HG03439 (cell line): ENCODE data around the gene MYRIP.
"Not testable (repeated sequence)": the region's sequence is repeated elsewhere in the genome, so short reads cannot be mapped to it uniquely, and the experiment has no call there.

ENCODE experiments used
- ATAC-seq: cut with Tn5 transposase; IDR thresholded peaks from one replicate; pipeline ENCODE4 v1.9.1; 2021; ENCODE audit warnings: mild to moderate bottlenecking, moderate library complexity; ENCODE audit not compliant: unreplicated experiment

Gene MYRIP

DNA sequence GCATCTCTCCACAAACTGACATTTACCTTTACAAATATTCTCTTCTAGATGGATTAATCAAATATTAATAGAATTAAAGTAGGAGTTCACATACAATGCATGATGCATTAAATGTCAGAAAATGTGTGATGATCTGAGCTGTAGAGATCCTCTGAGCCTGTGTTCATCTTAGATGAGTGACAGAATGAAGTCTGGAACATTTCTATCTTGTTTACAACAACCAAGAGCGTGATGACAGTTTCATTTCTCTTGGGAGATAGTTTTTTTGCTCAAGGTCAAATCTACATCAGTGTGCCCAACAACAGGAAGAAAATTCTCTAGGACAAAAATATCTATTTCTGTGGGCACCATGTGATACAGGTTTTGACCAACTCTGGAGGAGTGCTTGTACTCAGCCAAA, 211.9 kb downstream of the MYRIP start:
- no peak for ATAC-seq

DNA sequence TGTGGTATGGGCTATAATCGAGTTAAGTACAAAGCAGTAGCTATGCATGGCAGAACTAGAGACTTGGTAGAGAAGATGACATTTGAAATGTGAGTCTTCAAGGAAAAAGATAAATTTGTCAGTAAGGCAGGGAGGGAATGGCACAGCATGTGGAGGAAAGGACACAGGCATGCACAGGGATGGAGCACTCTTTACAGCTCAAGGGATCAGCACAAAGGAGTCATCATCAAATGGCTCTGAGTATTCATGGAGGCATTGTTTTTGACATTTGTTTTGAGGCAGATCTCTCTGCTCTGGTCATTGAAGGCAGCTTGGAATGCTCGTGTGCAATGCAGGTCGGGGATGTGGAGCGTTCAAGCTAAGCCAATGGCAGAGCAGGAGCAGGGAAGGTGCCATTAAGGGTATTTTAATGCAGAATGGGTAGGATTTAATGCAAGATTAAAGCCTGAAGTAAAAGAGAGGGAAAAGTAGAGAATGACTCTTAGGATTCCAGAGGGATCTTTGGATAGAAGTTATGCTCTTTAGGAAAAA, 213.0 kb downstream of the MYRIP start:
- no peak for ATAC-seq

DNA sequence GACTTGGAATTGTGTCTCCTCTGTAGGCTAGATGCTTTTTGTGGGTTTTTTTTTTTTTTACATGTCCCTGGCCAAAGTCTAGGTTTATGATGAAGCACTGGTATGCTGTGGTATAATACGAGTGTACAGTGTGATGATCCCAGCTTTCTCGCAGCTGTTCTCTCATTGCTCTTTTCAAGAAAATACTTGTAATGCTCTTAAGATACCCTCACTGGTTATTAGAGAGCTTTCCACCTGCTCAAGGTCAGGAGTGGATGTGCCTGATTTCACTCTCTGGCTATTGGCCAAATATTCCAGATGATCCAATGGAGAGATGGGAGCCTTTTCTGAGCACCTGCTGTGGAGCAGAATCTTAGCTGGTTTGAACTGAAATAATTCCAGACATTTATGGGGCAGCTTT, 215.1 kb downstream of the MYRIP start:
- no peak for ATAC-seq

DNA sequence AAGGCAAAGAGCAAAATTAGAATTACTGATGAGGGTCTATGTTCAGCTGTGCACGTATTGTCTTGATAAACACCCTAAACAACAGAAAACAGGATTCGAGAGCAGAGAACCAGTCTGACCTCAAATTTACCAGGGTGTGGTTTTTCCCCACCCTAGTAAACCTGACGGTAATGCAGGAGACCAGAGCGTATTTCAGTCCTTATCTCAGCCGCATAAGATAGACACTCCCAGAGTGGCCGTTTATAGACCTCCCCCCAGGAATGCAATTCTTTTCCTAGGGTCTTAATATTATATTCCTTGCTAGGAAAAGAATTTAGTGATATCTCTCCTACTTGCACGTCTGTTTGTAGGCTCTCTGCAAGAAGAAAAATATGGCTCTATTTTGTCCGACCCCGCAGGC, 216.5 kb downstream of the MYRIP start:
- not testable (repeated sequence) for ATAC-seq

DNA sequence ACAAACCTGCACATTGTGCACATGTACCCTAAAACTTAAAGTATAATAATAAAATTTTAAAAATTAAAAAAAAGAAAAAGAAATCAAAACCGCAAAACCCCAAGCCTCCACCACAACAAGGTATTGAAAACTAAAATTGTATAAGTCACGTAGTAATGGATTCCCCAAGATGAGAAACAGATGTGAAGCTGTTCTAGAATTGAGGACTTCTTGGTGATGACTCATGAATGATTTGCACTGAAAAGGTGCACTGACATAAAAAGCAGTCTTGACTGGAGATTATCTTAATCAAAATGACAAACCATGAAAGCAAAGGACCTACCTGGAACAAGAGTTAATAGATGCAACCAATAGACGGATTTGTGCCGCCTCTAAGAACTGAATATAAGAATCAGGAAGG, 225.8 kb downstream of the MYRIP start:
- ATAC-seq = no peak

DNA sequence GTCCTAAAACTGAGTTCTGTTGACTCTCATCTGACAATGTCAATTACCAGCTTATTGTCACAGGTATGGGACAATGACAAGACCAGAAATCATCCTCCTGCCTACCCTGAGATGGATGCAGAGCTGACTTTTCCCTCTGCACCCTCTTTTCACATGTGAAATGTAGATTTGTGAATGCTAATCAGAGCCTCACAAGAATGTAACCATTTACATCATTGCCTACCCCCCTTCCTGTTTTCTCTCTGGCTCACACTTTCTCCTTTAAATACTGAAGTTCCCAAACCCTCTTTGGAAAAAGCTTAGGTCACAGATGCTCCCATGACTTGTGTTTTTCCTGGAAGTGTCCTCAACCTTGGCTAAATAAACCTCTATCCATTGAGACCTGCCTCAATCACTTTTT, 228.2 kb downstream of the MYRIP start:
- ATAC-seq = no peak

DNA sequence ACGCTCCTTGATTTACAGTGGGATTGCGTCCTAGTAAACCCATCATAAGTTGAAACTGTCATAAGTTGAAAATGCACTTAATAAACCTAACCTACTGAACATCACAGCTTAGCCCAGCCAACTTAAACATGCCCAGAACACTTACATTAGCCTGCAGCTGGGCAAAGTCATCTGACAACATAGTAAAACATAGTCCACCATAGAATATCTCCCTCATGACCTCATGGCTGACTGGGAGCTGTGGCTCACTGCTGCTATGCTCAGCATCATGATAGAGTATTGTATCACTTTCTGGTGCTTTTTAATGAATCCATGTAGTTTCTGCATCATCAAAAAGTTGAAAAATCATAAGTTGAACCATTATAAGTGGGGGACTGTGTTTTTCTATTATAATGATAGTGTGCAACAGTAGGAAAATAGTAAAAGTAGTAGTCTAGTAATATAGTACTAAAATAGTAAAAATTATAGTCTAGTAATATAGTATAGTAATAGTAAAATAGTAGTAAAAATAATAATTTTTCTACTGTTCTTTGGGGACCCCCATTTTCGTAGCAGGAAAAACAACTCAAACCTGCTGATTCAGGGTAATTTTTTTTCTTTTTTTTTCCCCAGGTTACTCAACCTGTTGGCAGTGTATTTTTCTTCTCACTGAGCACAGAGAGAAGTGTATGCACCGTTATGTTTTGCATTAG, 233.5 kb downstream of the MYRIP start:
- no peak for ATAC-seq

DNA sequence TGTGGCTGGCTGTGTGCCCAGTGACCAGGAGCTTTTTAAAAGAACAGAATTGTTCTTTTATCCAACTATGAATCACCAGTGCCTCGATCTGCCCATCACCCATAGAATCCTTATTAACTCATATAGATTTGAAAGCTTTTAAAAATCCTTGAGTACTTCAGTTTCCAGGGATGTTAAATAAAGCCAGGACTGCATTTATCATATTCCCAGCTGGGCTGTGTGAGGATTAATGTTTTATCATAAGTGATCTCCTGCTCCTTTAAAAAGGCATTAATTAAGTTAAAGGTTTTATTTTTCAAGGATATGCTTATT, 234.0 kb downstream of the MYRIP start:
- ATAC-seq = no peak

DNA sequence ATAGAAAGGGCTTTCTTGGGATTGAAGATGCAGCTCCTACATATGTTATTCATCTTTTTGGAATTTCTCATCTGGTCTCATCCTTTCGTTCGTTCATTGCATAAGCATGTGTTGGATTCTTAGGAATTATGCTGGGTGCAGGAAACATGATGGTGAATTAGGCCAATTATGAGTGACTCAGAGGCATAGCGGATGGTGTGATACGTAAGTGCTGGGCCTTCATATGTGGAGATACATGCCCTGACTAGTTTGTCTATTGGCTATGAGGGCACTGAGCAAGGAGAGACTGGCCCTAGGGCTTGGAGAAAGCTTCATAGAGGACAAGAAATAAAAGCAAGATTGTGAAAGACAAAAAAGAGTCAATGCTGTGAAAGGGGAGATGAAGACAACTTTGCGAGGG, 235.1 kb downstream of the MYRIP start:
- no peak for ATAC-seq

DNA sequence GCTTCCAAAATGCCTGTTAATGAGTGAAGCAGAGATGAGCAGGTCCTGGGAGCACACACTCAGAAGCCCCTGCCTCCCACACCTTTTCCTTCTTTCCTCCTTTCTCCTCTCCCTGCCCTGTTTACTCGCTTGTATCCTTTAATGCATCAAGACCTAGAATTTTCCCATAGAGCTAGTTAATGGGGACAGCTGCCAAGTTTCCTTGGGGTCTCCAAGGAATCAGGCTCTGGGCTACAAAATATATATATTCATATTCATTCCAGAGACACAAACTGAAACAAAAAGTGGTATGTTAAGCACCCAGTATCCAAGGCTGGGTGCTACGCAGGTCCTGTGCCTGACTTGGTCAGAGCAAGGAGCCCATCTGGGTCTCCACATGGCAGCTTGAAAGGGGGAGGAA, 235.6 kb downstream of the MYRIP start:
- no peak for ATAC-seq

DNA sequence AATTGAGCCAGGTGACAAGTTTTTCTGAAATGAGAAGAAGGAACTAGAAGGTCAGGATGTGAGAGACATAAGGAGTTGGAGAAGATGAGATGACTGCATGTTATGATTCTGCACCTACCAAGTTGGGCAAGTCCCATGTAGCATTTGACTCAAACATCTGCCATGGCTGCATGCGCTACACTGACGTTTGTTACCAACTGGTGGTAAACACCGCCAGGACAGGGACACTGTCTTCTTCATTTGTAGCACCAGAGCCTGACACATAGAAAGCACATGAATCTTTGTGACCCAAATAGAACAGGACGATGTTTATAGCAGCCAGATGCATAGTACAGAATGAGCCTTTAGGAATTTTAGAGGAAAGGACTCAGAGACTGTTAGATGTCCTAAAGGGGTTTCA, 236.7 kb downstream of the MYRIP start:
- no peak for ATAC-seq

DNA sequence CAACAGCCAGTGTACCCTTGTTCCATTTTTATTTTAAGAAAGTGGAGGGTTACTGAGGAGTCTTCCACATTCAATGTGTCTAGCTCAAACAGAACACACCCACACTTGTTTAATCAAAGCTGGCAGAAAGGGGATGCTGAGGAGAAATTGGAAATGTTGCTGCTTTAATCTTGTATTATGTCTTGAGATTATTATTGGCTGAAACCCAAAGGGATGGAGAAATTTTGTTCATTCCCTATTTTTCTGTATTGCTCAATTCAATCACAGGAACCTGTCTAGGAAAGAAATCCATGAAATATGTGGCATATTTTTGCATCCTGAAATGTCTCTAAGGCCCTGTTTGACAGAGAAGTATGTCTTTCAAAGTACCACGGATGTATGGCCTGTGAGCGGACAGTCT, 238.0 kb downstream of the MYRIP start:
- no peak for ATAC-seq

DNA sequence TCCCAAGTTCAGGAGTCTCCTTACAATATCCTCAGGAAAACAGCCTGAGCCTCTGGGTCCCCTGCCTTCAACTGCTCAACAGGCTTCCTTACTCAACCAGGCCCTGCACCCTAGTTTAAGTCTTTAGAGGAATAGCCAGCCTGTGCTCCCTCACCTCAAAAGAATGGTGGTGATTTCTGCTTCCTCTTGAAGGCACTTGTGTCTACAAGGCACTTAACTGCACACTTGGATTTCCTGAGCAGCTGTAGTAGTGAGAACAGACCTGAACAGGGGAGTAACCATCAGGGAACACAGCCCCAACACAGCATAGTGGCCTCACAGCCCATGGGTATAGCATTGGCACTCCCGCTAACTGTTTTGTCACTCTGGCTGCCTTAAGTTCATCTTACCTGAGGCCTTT, 244.3 kb downstream of the MYRIP start:
- no peak for ATAC-seq

DNA sequence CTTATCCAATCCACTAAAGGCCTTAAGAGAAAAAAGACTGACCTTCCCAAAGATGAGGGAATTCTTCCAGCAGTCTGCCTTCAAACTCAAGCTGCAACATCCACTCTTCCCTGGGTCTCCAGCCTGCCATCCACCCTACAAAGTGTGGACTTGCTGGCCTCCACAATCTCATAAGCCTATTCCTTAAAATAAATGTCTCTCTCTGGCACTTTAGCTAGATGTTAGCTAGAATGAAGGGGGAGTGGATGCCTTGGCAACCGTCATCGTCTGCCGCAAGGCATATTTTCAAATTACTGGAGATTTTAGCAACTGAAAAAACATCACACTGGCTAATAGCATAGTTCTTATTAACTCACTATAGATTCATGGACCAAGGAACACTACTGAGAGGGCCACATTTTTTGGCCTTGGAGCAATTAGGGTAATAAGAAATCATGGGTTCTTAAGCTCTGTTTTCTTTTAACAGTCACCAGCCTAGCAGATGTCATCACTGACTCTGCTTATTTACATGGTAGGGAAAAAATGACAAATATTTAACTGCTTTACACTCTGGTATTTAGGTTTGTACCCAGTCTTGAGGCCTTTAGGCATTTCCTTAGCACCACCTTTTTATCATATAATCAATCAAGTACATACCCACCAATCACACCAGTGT, 245.3 kb downstream of the MYRIP start:
- no peak for ATAC-seq

DNA sequence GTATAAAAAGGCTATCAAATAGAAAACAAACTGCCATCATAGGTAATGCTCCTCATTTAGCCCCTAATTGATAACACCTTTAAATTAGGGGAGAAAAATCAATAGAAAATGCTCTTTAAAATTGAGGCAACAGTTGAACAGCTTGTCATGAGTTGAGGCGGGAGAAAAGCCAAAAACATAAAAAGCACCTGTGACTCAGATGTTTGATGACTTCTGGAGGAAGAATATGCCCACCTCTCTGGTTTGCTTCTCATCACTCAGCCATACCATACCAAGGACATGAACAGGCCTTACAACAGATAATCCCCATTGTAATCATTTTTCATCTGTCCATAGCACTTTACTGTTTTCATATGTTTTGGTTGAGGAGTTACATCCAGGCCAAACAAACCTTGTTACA, 246.0 kb downstream of the MYRIP start:
- ATAC-seq = no peak

DNA sequence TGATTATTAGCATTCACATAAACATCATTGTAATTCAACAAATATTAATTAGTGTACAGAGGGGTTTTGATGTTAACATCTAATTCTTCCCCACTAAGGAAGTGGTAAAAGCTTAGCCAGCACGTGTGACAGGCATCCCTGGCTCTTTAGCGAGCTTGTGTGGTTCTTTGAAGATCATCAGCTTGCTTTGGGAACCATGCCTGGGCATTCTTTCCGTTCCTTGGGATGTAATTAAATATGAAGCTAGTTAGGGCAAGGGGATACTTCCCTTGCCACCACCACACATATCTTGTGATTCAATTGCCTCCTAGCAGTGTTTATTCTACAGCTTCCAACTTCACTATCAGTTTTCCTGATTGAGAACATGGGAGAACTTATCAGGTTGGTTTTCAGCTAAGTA, 246.5 kb downstream of the MYRIP start:
- no peak for ATAC-seq

DNA sequence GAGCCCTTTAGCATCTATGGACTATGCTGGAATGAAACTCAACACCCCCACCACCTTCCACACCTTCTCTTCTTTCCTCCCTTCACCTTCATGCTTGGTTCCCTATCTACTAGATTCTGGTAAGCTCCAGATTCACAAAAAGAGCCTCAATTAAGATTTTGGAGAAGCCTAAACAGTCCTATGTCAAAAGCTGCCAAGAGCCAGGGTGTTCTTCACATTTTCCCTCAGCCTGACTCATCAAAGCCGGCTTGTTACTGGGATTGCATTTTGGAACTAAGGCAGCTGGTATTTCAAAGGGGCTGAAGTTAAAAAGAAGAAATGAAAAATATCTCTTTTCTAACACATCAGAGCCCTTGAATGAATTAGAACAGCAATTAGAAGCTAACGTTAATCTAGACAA, 247.7 kb downstream of the MYRIP start:
- ATAC-seq = no peak

DNA sequence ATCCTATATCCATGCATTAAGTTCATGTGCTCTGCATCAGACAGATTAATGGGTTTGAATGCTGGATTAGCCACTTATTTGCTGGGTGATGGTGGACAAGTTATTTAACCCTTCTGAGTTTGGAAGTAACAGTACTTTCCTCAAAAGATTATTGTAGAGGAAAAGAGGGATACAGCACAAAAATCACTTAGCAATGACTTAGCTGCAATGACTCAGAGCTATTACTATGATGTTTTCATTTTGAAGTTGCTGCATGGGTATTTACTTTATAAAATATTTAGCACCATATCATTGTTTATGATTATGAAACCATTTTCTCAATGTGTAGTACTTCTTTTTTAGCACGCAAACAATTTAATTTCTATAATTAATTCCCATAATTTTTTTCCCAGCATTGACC, 248.4 kb downstream of the MYRIP start:
- ATAC-seq = no peak

DNA sequence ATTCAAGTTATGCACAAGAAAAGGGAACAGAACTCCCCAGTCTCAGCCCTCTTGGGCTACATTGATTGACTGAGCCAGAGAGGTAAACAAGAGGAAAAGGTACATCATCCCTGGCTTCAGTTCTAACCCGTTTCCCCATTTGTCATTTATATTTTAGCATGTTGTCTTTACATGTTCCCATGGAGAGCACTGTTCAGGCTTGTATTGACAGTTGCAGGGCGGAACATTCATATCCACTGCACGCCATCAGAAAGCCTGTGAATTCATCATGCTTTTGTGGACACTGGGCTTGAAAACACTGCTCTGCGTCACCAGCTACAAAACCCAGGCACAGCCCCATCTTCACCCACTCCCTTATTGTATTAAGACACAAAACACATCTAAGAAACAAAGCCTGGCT, 259.2 kb downstream of the MYRIP start:
- ATAC-seq = no peak

DNA sequence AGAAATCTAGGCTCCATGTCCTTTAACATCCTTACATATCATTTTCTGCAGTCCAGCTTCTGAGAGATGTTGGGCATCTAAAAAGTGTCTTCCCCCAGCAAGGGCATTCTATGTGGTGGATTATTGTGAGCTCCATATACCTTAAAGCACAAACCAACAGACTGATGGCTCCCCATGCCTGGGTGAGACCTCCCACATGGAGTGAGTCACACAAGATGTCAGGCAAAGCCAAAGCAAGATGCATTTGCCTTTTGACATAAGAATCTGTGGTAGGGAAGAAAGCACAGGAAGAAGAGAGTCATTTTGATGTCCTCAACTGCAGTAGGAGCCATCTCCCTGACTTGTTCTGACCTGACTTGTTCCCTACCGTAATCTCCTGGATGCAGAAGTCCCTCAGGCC, 261.4 kb downstream of the MYRIP start:
- no peak for ATAC-seq

DNA sequence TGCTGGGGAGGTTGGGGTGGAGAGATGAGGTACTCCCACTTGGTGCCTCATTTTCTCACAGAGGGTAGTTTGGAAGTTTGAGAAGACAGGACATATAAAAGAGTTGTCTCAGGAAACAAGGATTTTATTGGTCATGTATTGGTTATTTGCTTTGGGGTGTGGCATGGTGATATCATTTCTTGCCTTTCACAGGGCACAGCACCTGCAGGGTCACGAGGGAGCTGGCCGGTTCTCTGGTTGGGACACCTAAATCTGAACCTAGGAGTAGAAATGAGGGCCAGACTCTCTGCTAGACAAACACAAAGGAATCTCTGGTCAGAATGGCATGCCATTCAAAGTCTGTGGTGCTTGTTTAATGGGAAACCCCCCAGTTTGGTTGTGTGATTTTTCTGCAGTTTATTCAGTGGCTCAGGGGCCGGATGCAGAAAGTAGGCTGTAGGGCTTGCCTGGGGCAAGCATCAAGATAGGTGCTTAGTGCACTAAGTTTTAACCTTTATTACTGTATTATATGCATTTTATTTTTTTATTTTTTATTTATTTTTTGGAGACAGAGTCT, 262.4 kb downstream of the MYRIP start:
- no peak for ATAC-seq

DNA sequence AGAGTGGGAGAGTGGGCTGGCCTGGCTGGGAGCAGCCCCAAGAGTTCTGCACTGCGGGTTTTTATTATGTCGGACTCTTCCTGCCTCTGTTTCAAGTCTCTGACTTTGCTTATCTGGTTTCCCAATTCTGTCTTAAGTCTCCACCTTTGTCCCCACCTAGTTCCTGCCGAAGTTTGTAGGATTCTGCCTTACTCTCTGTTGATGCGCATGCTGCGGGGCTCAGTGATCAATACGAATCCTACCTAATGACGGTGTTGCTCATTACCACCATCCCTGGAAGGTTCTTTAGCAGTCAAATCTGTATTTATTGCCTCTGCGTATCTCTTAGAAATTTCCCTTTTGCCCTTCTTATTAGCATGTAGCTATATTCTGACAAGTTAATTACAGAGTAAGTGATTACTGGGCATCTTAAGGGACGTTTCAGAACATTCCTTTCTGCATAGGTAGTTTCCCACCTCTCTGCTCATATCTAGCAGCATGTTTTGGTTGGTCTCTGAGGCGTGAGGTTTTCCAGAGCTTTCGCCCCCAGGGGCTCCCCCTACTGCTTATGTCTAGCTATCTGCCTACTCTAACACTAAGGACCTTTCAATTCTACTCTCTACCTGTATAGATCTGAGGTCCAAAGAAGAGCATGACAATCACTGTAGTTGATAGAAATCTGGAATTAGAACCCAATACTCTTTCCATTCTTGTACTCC, 264.1 kb downstream of the MYRIP start:
- ATAC-seq = no peak
